Measurements from ENCODE around the gene CSK.

The CSK gene

DNA sequence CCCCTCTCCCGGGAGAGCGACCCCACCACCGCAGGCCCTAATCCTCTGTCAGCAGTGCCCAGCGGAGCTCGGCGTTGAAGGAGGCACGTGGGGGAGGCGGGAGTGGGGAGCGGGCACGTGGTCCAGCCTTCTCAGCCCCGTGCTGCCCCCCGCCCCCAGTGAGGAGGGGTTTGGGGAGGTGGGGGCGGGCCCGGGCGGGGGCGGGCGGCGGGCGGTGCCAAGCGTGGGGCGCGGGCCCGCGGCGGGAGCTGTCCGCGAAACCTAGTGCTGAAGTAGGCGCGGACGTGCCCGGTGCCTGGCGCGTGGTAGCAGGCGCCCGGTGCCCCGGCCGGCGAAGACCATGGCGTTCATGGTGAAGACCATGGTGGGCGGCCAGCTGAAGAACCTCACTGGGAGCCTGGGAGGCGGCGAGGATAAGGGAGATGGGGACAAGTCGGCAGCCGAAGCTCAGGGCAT lies 44.5 kb downstream of the CSK start, which contains the start of gene CPLX3:
Gene CPLX3 (plus strand): TSS at position 264 of the 456 bp plus-strand sequence. CDS start 77 bp downstream, at position 341.
- no peak for DNase-seq (ENCODE audit: low read depth)

DNA sequence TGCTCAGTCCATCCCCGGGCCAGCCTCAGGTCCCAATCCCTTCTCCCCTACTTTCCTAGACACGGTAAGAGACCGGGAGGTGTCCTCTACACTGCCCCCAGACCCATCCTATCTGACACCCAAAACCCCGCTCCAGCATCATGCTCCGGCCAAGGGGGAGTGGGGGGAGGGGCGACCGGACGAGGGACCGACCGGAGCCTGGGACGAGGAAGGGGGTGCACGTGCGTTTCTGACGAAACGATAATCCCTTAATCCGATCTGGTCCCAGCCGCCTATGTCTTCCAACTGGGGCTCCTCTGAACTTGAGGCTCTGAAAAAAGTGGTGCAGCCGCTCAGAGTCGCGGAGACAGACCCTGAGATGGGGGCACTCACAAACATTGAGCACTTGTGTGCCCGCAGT lies 45.0 kb downstream of the CSK start:
- DNase-seq (ENCODE audit: low read depth) = no peak

DNA sequence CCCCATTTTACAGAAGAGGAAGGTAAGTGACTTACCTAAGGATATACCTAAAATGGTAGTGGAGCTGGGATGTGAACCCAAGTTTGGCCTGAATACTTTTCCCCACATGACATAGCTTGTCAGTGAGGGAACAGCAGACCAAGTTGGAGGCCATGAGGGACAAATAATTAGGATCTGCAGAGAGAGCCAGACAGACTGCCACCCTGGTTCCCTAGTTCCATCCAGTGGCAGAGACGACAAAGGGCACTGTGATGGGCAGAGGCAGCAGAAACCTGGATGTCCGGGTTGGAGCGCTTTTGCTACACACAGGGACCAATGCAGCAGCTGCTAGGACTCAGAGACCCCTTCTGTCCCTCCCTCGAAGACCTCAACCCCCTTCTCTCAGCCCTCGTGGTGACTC lies 45.7 kb downstream of the CSK start:
- no peak for DNase-seq (ENCODE audit: low read depth)

DNA sequence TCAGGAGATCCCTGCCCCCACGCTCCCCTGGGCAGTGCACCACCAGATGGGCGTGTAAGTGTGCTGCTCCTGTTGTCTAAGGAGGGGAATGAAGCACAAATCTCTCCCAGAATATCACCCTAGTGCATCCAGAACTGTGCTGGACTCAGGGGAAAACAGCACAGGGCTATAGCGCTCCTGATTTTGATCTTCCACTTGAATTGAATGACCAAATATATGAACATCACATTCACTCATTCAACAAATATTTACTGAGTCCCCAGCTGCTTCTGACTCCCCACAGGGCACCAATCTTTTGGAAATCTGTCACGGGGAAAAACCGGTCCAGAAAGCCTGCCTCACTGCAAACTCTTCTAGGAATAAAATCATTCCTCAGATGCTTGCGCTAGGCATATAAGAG lies 47.0 kb downstream of the CSK start:
- no peak for DNase-seq (ENCODE audit: low read depth)

DNA sequence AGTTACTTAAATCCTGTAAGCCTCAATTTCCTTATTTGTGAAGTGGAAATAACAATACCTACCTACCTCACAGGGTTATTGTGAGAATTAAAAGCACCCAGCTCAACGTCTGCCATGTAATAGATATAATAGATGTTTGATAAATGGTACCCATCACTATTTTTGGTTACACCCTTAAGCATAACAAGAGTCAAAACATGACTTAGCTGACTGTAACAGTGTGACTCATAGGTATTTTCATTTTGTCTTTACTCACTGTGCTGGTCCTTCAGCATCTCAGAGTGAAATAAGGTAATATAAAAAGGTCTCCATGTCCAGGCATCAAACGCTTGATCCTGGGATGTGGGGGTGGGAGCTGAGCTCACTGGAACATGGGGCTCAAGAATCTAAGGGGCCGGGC lies 47.6 kb downstream of the CSK start:
- DNase-seq (ENCODE audit: low read depth) = peak; percentile 23

DNA sequence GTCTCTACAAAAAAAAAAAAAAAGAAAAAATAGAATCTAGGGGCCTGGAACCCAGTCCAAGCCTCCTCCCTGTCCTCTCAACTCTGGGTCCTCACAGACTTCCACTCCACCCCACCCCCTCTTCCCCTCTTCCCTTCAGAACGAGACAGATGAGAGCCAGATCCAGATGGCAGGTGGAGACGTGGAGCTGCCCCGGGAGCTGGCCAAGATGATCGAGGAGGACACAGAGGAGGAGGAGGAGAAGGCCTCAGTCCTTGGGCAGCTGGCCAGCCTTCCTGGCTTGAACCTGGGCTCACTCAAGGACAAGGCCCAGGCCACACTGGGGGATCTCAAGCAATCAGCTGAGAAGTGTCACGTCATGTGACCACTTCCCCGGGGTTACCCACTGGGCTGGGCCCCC lies 48.1 kb downstream of the CSK start:
- DNase-seq (ENCODE audit: low read depth) = no peak

DNA sequence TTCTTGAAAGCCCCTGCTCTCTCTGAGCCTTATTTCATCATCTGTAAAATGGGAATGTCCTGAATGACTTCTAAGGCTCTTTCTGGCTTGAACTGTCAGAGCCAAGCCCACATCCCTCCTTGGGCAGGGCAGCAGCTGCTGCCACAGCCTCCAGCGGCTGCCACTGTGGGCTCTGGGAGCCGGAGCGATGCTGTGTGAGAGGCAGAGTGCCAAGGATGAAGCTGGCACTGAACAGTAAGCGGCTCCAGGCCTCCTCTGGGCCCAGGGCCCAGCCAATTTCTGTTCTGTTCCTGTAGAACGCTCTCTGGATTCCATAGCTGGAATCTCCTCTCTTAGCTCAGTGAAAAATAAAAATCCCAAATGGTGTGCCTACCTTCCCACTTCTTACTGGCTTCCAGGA lies 49.0 kb downstream of the CSK start:
- DNase-seq (ENCODE audit: low read depth) = no peak

DNA sequence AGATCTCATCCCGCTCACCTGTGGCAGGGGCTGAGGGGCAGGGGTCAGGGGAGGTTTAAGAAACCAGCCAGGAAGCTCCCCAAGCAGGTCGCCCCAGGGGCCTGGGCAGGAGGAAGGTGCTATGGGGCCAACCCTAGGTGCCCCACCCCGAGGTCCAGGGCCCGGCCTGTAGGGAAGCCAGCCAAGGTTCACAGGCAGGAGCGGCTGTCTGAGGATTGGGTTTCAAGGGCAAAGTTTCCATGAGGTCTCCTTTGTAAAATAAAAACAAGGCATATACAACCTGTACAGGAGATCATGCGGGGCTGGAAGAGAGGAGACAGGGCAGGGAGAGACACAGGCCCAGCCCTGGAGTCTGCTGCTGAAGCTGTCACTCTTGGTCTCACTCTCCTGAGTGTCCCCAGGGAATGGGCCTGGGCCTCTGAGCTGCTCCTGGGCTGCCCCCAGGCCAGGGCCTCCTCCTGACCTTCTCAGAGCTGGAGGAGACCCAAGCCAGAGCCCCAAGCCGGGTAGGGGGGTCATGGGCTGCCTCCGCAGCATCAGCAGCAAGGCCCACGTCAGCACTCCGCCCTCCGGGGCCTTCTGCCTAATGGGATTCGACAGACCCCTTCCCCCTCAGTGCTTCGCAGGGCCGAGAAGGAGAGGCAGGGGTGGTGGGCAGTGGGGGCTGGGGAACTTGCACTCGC lies 50.1 kb downstream of the CSK start:
- DNase-seq (ENCODE audit: low read depth) = no peak

DNA sequence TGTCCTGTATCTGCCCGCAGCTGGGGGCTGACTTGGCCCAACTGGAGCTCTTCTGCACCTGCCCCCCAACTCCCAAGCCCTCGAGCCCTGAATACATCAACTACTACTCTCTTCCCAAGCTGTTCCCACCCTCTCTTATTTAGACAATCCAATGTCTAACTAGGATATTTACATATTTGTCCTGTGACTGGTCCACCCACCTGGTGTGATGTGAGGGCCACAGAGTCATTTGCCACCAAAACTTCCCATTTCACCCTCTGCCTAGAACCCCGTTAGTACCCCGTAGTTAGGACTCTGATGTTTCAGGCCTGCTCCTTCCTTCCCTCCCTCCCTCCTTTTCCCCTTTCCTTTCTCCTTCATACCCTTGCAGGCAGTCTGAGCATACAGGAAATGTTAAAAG lies 50.9 kb downstream of the CSK start:
- no peak for DNase-seq (ENCODE audit: low read depth)

DNA sequence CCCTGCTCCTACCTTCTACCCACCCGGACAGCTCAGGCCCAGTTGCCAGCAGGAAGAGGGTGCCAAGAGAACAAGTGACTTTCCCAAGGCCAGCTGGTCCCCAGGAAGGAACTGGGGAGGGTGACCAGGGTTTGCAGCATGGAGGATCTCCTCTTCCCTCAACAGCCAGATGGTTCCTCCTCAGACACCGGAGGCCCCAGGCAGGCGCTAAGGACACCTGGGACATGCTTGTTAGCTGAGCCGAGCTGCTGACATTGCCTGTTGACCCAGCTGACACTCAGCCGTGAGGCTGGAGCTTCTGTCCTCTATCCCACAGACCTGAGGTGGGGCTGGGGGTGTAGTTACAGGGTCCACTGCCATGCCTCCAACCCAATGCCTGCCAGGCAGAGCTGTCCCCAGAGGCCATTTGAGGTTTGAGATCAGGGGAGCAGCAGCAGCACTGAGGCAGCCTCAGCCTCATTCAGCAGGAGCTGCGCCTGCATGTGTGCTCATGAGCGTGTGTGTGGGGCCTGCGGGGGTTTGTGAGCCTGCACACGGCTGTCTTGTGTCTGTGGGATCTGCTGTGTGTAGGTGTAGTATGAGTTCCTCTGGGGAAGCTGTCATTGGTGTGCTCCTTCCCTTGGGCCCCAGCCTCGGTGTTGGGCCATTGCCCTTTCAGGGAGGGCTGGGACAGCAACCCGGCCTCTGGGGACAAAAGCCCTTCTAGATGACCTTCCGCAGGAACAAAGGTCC lies 51.7 kb downstream of the CSK start:
- no peak for DNase-seq (ENCODE audit: low read depth)

DNA sequence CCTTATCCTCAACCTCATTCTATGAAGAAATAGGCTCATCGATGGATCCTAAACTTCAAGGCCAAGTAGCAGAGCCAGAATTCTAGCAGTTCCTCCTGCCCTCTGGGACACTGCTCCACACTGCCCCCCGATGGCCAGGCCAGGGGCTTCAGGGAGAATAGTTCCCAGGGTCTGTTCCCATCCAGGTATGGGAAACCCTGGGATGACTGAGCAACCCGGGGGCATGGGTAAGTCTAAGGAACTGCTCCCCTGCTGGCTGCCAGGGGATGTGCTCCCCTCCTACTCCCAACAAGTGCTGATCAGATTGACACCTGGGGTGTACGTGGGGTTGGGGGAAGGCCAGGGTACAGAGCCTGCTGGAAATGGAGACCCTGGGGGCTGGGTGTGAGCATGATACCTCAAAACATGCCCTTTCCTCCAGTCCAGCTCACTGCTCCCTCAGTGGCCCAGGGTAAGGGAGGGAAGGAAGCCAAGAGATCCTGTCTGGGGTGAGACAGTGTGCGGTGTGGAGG lies 53.5 kb downstream of the CSK start:
- peak; percentile 27 for DNase-seq (ENCODE audit: low read depth)

DNA sequence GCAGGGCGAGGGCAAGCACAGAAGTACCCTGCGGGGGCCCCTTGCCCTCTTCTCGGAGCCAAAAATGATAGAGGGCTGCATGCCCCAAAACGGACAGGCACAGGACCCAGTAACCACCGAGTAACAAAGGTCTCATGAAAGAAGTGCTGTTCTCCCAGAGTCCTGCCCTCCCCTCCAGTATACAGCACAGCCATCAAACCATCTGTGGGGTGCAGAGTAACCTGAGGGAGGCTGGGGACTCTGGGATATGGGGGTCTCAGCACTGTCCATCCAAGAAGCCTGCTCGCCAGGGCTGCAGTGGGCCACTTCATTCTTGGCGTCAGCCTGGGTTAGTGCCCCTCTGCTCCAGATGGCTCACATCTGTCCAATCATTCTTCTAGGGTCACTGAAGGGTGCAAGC lies 55.0 kb downstream of the CSK start:
- no peak for DNase-seq (ENCODE audit: low read depth)

DNA sequence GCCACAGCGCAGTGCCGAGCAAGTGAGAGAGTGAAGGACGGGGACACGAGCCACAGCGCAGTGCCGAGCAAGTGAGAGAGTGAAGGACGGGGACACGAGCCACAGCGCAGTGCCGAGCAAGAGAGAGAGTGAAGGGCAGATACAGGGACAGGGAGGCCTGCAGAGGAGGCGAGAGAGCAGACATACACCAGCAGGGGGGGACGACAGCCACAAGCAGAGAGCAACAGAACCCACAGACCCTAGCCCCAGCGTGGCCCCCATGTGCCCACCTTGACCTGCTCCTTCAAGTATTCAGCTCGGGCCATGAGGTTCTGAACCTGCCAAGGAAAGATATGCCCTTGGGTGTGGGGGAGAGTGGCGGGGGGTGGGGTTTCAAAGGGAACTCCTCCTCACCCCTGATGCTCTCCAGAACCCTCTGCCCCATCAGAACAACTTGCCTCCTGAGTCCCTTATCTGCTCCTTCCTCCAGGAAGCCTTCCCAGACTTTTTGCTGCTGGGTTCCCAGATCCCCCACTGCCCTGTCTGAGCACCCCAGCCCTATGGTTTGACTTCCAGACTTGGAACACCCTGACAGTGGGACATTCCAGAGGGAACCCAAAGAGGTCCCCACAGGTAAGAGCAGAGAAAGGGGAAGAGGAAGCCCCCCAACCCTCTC lies 55.7 kb downstream of the CSK start:
- DNase-seq (ENCODE audit: low read depth) = no peak

DNA sequence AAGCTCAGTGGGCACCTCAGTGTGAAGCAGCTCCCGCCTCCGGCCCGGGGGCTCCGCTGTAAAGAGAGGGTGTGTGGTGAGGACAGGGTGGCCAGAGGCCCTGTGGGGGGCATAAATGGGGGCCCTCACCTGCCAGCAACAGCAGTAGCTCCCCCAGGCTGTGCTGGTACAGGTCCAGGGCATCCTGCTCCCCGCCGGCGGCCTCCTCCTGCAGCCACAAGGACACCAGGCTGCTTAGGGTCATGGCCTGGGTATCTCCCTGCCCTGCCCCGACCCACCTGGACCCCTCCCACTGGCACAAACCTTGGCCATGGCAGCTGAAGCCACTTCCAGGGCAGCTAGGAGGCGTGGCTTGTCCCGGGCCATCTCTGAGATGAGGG lies 56.2 kb downstream of the CSK start:
- DNase-seq (ENCODE audit: low read depth) = no peak

DNA sequence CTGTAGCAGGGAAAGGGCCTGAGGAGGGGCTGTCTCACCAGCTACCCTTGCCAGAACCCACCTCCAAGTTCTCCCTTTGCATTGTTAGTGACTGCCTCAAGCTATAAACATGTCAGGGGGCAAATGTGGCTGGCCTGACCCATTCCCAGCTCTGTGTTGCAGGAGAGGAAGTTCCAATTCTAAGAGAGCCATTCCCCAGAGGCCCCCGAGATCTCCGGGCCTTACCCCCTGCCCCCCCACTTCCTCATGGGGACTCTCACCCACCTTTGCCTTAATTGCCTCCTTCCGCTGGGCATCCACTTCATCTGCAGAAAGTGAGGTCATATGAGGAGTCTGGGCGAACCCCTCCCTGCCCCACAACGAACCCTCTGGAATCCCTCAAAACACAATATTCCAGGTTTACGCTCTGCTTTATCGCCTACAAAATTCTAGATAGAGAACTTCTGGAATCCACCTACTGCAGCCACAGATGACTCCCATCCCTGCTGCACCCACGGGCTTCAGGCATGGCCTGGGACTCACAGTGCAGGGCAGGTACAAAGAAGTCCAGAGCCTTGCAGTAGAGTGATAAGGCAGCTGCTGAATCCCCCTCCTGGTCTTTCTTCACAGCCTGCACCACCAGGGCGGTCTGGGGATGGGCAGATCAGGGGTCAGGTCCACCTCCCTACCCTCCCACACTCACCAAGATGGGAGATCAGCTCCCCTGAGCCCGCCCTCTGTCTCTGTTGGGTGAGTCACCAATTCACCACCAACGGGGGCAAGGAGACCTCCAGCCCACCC lies 57.1 kb downstream of the CSK start:
- no peak for DNase-seq (ENCODE audit: low read depth)

DNA sequence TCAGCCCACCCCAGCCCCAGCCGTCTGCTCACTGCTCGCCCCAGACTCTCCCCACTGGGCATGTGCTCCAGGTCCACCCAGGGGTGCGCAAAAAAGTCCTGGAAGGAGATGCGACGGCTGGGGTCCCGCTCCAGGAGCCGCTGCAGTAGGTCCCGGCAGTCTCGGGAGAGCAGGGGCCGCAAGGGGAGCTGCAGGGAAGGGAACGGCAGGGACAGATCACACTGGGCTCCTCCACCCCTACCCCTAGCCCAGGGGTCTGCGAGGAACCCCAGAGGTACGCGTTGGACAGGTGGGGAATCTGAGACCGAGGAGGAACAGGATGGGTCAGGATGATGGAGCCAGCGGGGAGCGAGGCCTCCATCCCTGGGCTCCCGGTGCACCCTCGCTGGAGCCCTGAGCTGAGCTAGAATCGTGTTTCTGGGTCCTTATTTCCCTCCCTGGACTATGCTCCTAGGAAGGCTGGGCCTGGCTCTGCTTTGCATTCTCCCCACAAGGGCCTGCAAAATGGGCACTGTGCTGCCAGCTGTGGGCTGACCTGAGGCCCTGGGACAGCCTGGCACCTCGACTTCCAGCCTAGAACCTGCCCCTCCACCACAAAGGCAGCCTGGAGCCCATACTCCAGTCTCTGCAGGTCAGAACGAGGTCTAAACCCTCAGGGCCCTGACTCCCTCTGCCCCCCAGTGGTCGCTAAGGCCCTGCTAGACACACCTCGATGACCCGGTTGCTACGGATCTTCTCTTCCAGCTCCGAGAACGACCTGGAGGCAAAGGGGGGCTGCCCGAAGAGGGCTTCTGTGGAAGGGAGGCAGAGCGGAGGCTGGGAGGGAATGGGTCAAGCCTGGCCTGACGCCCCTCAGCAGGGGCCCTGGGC lies 57.9 kb downstream of the CSK start:
- no peak for DNase-seq (ENCODE audit: low read depth)

DNA sequence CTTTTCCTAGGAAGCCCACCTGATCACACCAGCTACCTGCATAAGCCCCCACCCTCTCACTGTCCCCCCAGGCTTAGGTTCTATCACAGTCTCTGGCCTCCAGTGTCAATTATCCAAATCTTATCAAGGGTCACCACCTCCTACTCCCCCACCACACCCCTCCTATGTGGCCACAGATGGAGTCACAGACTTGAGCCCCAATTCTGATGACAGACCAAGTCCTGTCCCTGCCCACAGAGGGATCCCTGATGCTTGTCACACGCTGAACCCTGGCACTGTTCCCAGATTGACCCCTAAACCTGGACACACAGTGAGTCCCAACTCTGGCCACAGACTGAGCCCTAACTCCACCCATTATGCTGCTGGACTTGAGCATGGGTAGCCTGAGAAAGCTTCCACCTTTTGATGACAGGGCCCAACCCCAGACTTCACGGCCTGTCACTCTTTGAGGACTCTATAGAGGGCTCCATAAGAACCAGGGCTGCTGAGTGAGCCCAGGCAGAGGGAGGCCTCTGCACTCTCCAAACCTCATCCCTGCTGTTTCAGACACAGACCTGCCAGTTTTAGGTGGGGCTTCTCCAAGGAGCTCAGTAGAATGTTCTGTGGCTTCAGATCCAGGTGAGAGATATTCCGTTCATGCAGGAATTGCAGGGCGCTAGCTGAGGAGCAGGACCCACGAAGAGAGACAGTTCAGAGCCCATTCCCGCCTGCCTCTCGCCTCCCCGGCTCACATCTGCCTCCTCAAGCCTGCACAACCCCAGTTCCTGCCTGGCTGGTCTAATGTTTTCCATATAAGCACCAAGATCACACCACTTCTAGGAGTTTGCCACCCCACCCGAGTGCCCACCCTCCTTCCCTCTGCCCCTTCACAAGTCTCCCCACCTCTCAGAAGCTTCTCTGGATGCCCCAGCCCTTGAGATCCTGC lies 59.2 kb downstream of the CSK start:
- no peak for DNase-seq (ENCODE audit: low read depth)

DNA sequence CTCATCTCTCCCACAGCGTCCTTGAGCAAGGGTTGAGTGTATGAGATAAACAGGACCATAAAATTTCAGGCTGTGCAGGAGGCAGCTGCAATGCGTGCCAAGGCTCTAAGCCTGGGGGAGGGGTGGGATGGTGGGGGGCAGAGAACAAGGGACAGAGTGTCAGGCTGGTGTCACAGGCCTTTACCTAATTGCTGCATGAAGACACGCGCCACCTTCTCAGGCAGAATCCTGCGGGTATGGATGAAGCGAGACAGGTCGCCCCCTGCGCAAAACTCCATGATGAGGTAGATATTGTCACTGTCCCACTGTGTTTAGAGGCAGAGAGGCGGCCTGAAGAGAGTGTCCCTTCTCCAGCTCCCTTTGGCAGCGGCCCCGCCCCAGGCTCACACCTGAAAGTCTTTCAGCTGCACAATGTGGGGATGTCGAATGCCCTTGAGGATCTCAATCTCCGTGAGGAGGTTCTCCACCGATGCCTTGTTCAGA lies 60.1 kb downstream of the CSK start:
- DNase-seq (ENCODE audit: low read depth) = no peak

DNA sequence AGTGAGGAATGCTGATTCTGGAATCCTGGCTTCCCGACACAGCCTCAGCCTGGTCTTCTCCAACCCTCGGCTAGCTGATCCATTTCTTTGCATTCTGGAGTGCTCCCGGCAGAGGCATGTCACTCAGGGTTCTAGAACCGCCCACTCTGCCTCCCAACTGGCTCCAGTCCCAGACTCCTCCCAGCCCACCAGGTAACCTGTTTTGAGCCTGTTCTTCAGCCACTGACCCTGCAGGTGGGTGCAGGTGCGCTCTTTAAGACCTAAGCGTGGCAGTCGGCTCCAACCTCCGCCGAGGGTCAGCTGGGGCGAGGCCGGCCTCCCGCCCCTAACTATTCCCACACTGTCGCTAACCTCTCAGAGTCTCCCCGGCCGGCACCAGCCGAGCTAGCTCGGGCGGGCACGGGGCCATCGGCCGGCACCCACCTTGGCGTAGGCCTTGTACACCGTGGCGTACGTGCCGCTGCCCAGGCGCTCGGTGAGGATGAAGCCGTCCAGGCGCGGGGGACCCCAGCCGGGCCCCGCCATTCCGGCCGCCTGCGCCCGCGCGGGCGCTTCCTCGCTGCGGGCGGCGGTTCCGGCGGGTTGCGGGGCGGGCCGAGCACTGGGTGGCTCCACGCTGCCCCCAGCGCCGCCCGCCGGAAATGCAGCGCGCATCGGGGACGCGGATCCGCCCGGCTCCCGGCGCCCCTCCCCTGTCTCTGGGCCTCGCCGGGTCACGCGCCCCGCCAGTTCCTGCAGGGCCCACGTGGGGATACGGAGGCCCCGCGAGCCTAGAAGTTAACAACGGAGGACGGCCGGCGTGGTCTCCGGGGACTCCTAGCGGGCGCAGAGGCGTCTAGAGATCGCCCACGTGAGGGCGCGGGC lies 60.9 kb downstream of the CSK start, which contains the start of gene ULK3:
Gene ULK3 (minus strand): TSS at position 576 of the 864 bp plus-strand sequence. CDS start 51 bp downstream, at position 525.
- DNase-seq (ENCODE audit: low read depth) = peak; percentile 74

Measured in stromal cell of bone marrow (primary cell).